CD4-positive, alpha-beta T cell (primary cell): Measurements from ENCODE around the gene KIAA1671. TPM values are rescaled to one million over a fixed set of nuclear protein-coding genes. Genes with fewer than 3 reads are reported as not detected.

Experiments
- ATAC-seq: fragments of 200-7000 bp; cut with Tn5 transposase; one replicate; pipeline ENCODE4 v1.10.0; 2022; ENCODE audit warnings: mild to moderate bottlenecking; ENCODE audit not compliant: poor library complexity
- CTCF ChIA-PET: fragments of 350-600 bp; sonication (Branson Sonifier 250); formaldehyde crosslinking; loops from one replicate; lab custom pipeline; 2021; ENCODE audit warnings: antibody characterized with exemption, inconsistent platforms; lab: Charles Lee
- POLR2A ChIA-PET: fragments of 350-600 bp; sonication (Branson Sonifier 250); formaldehyde crosslinking; loops from one replicate; lab custom pipeline; 2021; ENCODE audit warnings: antibody characterized with exemption, inconsistent platforms; lab: Charles Lee
- DNase-seq, 14 experiments: peaks; one replicate each; pipeline ENCODE4 v3.0.0-alpha.2; 2013 to 2020; ENCODE audit warnings: mixed read lengths in 2 of 14
- H3K27ac ChIP-seq, 2 donors: one replicate each; pipeline versions ENCODE4 v1.5.1 to v1.7.0; 2013; ENCODE audit warnings: low read length in 2 of 2, low read depth in 1 of 2, mild to moderate bottlenecking in 1 of 2
- H3K27me3 ChIP-seq, 2 experiments: 1 replicate in 1 of 2; 2 replicates in 1 of 2; pipeline versions ENCODE4 v1.6.1 to v1.7.0; 2013; ENCODE audit warnings: low read length in 2 of 2, control low read depth in 1 of 2, mild to moderate bottlenecking in 1 of 2, moderate library complexity in 1 of 2; ENCODE audit not compliant: insufficient read depth in 2 of 2, control insufficient read depth in 1 of 2
- H3K36me3 ChIP-seq: one replicate; pipeline ENCODE4 v1.6.1; 2013; ENCODE audit warnings: low read length, control low read depth; ENCODE audit not compliant: insufficient read depth
- H3K4me1 ChIP-seq: one replicate; pipeline ENCODE4 v1.6.1; 2013; ENCODE audit warnings: low read length, control low read depth; ENCODE audit not compliant: insufficient read depth
- H3K4me3 ChIP-seq: one replicate; pipeline ENCODE4 v1.5.1; 2013; ENCODE audit warnings: mild to moderate bottlenecking, low read length, moderate library complexity
- H3K9me3 ChIP-seq, 2 experiments: 1 replicate in 1 of 2; 2 replicates in 1 of 2; pipeline versions ENCODE4 v1.6.1 to v1.7.0; 2013; ENCODE audit warnings: low read length in 2 of 2, mild to moderate bottlenecking in 2 of 2, control low read depth in 1 of 2, moderate library complexity in 1 of 2; ENCODE audit not compliant: control insufficient read depth in 1 of 2, insufficient read depth in 1 of 2
- H3K27ac Mint-ChIP-seq: one replicate; pipeline ENCODE4 v1.8.0; 2020; ENCODE audit warnings: mixed read lengths
- H3K27me3 Mint-ChIP-seq: one replicate; pipeline ENCODE4 v1.8.0; 2021; ENCODE audit warnings: mixed read lengths
- H3K36me3 Mint-ChIP-seq: one replicate; pipeline ENCODE4 v1.8.0; 2021; ENCODE audit warnings: low read depth, mixed read lengths
- H3K4me1 Mint-ChIP-seq: one replicate; pipeline ENCODE4 v1.8.0; 2021; ENCODE audit warnings: low read depth, mixed read lengths
- H3K4me3 Mint-ChIP-seq: one replicate; pipeline ENCODE4 v1.8.0; 2020; ENCODE audit warnings: mild to moderate bottlenecking, mixed read lengths
- H3K9me3 Mint-ChIP-seq: one replicate; pipeline ENCODE4 v1.8.0; 2020; ENCODE audit warnings: mixed read lengths
- intact Hi-C, 2 experiments: fragments of 100-400 bp; cut with DNase I in 1 of 2; cut with micrococcal nuclease in 1 of 2; formaldehyde crosslinking; loops; one replicate each; pipeline versions ENCODE4 v1.15.1 to v1.9.0; 2023 to 2025; cut with DNase I, micrococcal nuclease
- total RNA-seq, 174 experiments: library from RNA in 2 of 174; stranded (reverse) in 2 of 174; gene quantifications; one replicate each; pipeline ENCODE4 v1.2.3 and lab custom pipeline; 2021 to 2026
- TF ChIP-seq, protein P1 (sequence below): fragments of 200-600 bp; IDR thresholded peaks from one replicate; pipeline ENCODE4 v1.8.0; 2022; ENCODE audit warnings: antibody characterized with exemption, mild to moderate bottlenecking

The KIAA1671 gene
- total RNA-seq, 2 experiments from 2014 or later, result 2.6 to 2.9 TPM

DNA sequence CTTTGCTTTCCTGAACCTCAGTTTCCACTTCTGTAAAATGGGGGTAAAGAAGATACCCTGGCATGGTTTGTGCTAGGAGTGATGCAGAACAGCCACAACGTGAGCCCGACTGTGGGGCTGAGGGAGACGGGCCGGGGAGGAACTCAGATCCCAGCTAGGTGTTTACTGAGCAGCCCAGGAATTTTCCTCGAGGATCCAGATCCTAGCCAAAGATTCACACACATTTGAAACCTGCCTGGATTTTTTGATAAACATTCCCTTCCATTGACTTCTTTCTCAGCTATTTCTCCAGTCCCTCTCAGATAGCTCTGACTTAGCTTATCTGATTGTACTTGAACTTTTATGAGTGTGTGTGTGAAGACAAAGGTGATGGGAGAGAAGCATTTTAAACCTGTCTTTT is 98.0 kb downstream of the KIAA1671 start:
- H3K4me1 ChIP-seq, result no peaks in the 10 kb centered on the region
- H3K36me3 Mint-ChIP-seq, result no peaks in the 10 kb centered on the region
- H3K36me3 ChIP-seq, result no peaks in the 10 kb centered on the region
- POLR2A ChIA-PET, result interaction anchor here (0.6 to 1.3 kb wide), 2 partner anchors 12 to 615 kb away, joined by 3 read pairs; no protein-coding TSS in a partner anchor
- CTCF ChIA-PET, result interaction anchor here (1.0 to 1.7 kb wide), 3 partner anchors 17 to 61 kb away, joined by 3 read pairs; no protein-coding TSS in a partner anchor
- H3K27ac ChIP-seq, result no peak overlapping the region
- no peak overlapping the region for H3K4me3 Mint-ChIP-seq
- H3K27me3 Mint-ChIP-seq, result no peaks in the 10 kb centered on the region
- no peak overlapping the region for H3K4me3 ChIP-seq
- H3K9me3 ChIP-seq, result peaks cover 10% of the 10 kb centered on the region in 2 experiments
- H3K4me1 Mint-ChIP-seq, result peaks cover 6% of the 10 kb centered on the region
- DNase-seq, result no peak
- intact Hi-C loops, result no loop called here
- no peak overlapping the region for H3K27ac Mint-ChIP-seq
- TF ChIP-seq, protein P1, sequence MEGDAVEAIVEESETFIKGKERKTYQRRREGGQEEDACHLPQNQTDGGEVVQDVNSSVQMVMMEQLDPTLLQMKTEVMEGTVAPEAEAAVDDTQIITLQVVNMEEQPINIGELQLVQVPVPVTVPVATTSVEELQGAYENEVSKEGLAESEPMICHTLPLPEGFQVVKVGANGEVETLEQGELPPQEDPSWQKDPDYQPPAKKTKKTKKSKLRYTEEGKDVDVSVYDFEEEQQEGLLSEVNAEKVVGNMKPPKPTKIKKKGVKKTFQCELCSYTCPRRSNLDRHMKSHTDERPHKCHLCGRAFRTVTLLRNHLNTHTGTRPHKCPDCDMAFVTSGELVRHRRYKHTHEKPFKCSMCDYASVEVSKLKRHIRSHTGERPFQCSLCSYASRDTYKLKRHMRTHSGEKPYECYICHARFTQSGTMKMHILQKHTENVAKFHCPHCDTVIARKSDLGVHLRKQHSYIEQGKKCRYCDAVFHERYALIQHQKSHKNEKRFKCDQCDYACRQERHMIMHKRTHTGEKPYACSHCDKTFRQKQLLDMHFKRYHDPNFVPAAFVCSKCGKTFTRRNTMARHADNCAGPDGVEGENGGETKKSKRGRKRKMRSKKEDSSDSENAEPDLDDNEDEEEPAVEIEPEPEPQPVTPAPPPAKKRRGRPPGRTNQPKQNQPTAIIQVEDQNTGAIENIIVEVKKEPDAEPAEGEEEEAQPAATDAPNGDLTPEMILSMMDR, result no peak
- no peaks in the 10 kb centered on the region for H3K27me3 ChIP-seq
- no peaks in the 10 kb centered on the region for H3K9me3 Mint-ChIP-seq
- no peak for ATAC-seq

DNA sequence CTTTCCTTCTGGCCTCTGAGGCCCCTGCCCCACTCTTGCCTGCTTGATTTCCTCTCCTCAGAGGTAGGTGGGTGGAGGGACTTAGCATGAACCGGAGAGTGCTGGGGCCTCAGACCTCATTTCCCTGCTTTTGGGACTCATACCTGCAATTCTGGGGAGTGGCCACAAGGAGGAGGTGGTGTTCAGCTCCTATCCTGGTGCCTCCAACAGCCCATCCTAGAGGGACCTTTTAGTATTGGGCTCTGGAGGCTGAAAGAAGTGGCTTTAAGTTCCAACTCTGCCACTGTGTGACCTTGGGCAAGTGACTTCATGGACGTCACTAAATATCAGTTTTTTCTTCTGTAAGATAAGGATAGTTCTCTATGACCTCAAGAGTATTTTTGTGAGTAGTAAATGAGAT is 98.6 kb downstream of the KIAA1671 start:
- no peaks in the 10 kb centered on the region for H3K27me3 ChIP-seq
- no peaks in the 10 kb centered on the region for H3K36me3 ChIP-seq
- Mint-ChIP-seq H3K9me3 (no peaks in the 10 kb centered on the region), H3K36me3 (no peaks in the 10 kb centered on the region), H3K4me3 (no peak overlapping the region), H3K27me3 (no peaks in the 10 kb centered on the region), H3K4me1 (peaks cover 6% of the 10 kb centered on the region), H3K27ac (no peak overlapping the region)
- ATAC-seq (no peak), DNase-seq (peak in 1 of 14 experiments; percentile 35)
- no peaks in the 10 kb centered on the region for H3K4me1 ChIP-seq
- ChIA-PET POLR2A (interaction anchor here (0.6 to 1.3 kb wide), 2 partner anchors 12 to 616 kb away, joined by 3 read pairs; no protein-coding TSS in a partner anchor), CTCF (interaction anchor here (1.0 to 1.7 kb wide), 3 partner anchors 17 to 60 kb away, joined by 3 read pairs; no protein-coding TSS in a partner anchor)
- H3K27ac ChIP-seq, result no peak overlapping the region
- TF ChIP-seq, protein P1, result no peak
- H3K4me3 ChIP-seq, result no peak overlapping the region
- H3K9me3 ChIP-seq, result peaks cover 10% of the 10 kb centered on the region in 2 experiments
- intact Hi-C loops, result no loop called here

DNA sequence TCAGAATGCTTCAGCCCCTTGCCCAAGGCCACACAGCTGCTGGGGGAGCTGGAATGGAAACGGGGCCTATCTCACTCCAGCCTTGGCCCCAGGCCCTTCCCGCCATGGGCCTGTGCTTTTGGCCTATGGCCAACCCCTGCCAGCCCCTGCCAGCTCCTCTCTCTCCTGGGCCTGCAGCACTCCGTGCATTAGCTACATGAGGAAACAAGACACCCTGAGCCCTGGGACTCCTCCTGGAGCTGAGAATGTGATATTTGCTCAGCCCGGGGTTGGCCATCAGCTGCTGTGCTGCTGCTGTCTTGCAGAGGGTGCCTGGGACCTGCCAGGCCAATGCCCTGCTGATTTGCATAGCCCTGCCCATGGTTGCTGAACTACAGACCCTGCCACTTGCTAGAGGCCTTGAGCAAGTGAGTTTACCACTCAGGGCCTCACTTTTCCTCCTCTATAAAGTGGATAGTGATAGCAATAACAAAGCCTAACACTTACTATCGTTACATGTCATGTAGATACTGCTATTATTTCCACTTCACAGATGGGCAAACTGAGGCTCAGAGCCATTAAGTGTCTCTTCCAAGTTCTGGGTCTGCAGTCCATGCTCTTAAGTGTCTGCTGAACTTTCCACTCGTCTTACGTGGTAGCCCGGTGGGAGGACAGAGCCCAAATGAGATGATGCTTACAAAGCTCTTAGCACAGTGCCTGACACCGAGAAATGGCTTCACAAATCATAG is 99.6 kb downstream of the KIAA1671 start:
- Histone ChIP-seq H3K27ac (no peak overlapping the region), H3K36me3 (no peaks in the 10 kb centered on the region), H3K4me1 (peaks cover 2% of the 10 kb centered on the region), H3K4me3 (no peak overlapping the region), H3K9me3 (peaks cover 10% of the 10 kb centered on the region in 2 experiments), H3K27me3 (no peaks in the 10 kb centered on the region)
- Mint-ChIP-seq H3K9me3 (no peaks in the 10 kb centered on the region), H3K4me1 (peaks cover 11% of the 10 kb centered on the region), H3K27me3 (no peaks in the 10 kb centered on the region), H3K36me3 (no peaks in the 10 kb centered on the region), H3K4me3 (no peak overlapping the region), H3K27ac (no peak overlapping the region)
- POLR2A ChIA-PET, result interaction anchor here (0.5 kb wide), 1 partner anchor 9 kb away, joined by 4 read pairs; no protein-coding TSS in a partner anchor
- TF ChIP-seq, protein P1, result no peak
- ATAC-seq (no peak), DNase-seq (no peak)
- CTCF ChIA-PET, result no interaction called here
- intact Hi-C loops, result no loop called here
